ENCODE data around the gene SLC27A1.

The SLC27A1 gene

DNA sequence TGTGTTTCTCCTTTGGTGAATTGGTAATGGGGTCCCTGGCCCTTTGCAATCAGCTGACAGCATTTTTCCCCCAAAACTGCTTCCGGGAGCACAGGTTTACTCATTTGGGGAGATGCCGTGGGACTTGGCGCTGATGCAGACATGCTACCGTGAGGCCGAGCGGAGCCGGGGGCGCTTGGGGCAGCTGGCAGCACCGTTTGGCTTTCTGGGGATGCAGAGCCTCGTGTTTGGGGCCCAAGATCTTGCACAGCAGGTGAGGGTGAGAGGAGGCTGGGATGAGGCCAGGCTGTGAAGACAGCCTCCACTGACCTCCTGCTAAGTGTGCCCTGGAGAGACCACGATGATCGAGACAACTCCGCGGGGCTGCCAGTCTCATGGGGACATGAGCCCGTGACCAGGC is 71.7 kb downstream of the SLC27A1 start (continued):
- no peak for TF ChIP-seq GLI2 (tag by site-specific recombination; IDR thresholded peaks at IDR 0.05; ENCODE audit: borderline replicate concordance, low read depth)
- TF ChIP-seq, protein P1, sequence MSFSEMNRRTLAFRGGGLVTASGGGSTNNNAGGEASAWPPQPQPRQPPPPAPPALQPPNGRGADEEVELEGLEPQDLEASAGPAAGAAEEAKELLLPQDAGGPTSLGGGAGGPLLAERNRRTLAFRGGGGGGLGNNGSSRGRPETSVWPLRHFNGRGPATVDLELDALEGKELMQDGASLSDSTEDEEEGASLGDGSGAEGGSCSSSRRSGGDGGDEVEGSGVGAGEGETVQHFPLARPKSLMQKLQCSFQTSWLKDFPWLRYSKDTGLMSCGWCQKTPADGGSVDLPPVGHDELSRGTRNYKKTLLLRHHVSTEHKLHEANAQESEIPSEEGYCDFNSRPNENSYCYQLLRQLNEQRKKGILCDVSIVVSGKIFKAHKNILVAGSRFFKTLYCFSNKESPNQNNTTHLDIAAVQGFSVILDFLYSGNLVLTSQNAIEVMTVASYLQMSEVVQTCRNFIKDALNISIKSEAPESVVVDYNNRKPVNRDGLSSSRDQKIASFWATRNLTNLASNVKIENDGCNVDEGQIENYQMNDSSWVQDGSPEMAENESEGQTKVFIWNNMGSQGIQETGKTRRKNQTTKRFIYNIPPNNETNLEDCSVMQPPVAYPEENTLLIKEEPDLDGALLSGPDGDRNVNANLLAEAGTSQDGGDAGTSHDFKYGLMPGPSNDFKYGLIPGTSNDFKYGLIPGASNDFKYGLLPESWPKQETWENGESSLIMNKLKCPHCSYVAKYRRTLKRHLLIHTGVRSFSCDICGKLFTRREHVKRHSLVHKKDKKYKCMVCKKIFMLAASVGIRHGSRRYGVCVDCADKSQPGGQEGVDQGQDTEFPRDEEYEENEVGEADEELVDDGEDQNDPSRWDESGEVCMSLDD (tag by site-specific recombination; IDR thresholded peaks at IDR 0.05): no peak

DNA sequence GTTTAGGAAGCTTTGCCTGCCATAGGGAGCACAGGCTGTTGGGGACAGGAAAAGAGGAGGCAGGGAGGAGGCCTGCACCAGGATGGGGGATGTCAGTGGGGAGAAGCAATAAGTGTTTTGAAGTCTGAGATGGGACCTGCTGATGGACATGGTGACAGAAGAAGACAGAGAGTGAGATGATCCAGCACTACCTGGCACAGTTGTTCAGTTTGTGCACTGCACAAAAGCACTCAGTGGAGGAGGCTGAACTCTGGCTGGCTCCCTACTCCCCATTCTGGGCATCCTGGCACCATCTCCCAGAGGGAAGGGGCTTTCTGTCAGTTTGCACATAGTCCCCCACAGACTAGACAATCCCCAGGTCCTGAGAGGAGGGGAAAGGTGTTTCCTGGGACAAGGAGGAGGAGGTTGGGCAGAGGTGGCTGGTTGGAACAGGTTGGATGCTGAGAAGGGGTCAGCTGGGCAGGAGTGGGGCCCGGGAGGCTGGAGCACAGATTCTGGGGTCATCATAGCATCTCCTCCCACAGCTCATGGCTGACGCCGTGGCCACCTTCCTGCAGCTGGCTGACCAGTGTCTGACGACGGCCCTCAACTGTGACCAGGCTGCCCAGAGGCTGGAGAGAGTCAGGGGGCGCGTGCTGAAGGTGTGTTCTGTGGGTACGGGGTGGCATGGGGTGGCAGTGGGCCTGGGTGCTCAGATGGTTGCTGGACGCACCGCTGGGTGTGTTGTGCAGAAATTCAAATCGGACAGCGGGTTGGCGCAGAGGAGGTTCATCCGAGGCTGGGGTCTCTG is 72.7 kb downstream of the SLC27A1 start:
- no peaks in the 10 kb centered on the region for H3K36me3 ChIP-seq (ENCODE audit: control insufficient read depth in 2 of 2, insufficient read depth in 1 of 2, low read length in 2 of 2)
- ChIA-PET CTCF (no interaction called here), POLR2A (no interaction called here)
- no peak overlapping the region for H3K27ac ChIP-seq (ENCODE audit: extremely low read depth, low read depth, low read length)
- no peak for TF ChIP-seq ZNF785 (tag by site-specific recombination; IDR thresholded peaks at IDR 0.05)
- peak; percentile 81; the same call in 1 of the 2 replicates for TF ChIP-seq ZNF16 (tag by site-specific recombination; IDR thresholded peaks at IDR 0.05; ENCODE audit: low read depth)
- TF ChIP-seq, protein P2, sequence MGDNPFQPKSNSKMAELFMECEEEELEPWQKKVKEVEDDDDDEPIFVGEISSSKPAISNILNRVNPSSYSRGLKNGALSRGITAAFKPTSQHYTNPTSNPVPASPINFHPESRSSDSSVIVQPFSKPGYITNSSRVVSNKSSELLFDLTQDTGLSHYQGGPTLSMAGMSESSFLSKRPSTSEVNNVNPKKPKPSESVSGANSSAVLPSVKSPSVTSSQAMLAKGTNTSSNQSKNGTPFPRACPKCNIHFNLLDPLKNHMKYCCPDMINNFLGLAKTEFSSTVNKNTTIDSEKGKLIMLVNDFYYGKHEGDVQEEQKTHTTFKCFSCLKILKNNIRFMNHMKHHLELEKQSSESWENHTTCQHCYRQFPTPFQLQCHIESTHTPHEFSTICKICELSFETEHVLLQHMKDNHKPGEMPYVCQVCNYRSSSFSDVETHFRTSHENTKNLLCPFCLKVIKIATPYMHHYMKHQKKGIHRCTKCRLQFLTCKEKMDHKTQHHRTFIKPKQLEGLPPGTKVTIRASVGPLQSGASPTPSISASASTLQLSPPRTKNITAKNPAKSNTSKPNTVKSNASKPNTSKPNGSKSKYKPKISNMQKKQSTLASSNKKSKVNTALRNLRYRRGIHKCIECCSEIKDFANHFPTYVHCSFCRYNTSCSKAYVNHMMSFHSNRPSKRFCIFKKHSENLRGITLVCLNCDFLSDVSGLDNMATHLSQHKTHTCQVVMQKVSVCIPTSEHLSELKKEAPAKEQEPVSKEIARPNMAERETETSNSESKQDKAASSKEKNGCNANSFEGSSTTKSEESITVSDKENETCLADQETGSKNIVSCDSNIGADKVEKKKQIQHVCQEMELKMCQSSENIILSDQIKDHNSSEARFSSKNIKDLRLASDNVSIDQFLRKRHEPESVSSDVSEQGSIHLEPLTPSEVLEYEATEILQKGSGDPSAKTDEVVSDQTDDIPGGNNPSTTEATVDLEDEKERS (tag by site-specific recombination; IDR thresholded peaks at IDR 0.05): peak; percentile 61; the same call in 1 of the 2 replicates
- H3K4me1 ChIP-seq (ENCODE audit: control insufficient read depth, insufficient read depth, low read length): no peaks in the 10 kb centered on the region
- no peak overlapping the region for H3K4me3 ChIP-seq (ENCODE audit: low read depth, low read length)
- H3K9me3 ChIP-seq (ENCODE audit: control insufficient read depth, insufficient read depth, low read depth, low read length): no peaks in the 10 kb centered on the region

DNA sequence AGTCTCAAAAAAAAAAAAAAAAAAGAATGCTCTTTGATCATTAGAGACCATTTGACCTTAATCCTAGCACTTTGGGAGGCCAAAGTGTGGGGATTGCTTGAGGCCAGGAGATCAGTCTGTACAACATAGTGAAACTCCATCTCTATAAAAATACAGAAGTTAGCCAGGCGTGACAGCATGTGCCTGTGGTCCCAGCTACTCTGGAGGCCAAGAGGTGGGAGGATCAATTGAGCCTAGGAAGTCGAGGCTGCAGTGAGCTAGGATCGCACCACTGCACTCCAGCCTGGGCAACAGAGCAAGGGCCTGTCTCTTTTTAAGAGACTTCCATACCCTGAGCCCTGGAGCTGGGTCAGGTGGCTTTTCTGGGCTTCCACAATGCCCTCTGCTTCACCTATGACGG is 73.7 kb downstream of the SLC27A1 start:
- H3K27ac ChIP-seq (ENCODE audit: extremely low read depth, low read depth, low read length): no peak overlapping the region
- H3K36me3 ChIP-seq (ENCODE audit: control insufficient read depth in 2 of 2, insufficient read depth in 1 of 2, low read length in 2 of 2): no peaks in the 10 kb centered on the region
- TF ChIP-seq ZNF423 (tag by site-specific recombination; IDR thresholded peaks at IDR 0.05) (no peak), ZNF155 (tag by site-specific recombination; IDR thresholded peaks at IDR 0.05) (no peak), ZNF239 (tag by site-specific recombination; IDR thresholded peaks at IDR 0.05) (no peak), KLF9 (tag by site-specific recombination; IDR thresholded peaks at IDR 0.05; ENCODE audit: low read depth) (no peak), ZEB2 (tag by site-specific recombination; IDR thresholded peaks at IDR 0.05) (no peak), ZNF768 (tag by site-specific recombination; IDR thresholded peaks at IDR 0.05) (no peak), ZNF610 (tag by site-specific recombination; IDR thresholded peaks at IDR 0.05; ENCODE audit: borderline replicate concordance) (no peak), ZNF391 (tag by site-specific recombination; IDR thresholded peaks at IDR 0.05; ENCODE audit: borderline replicate concordance, low read depth) (no peak), ZNF174 (tag by site-specific recombination; IDR thresholded peaks at IDR 0.05) (no peak), ZNF510 (tag by site-specific recombination; IDR thresholded peaks at IDR 0.05; ENCODE audit: insufficient replicate concordance) (no peak), ZBTB21 (tag by site-specific recombination; IDR thresholded peaks at IDR 0.05) (no peak), ZNF16 (tag by site-specific recombination; IDR thresholded peaks at IDR 0.05; ENCODE audit: low read depth) (no peak), ZFP41 (tag by site-specific recombination; IDR thresholded peaks at IDR 0.05; ENCODE audit: borderline replicate concordance) (no peak), SP7 (tag by site-specific recombination; IDR thresholded peaks at IDR 0.05) (no peak), MEIS1 (CRISPR knock-in tag; IDR thresholded peaks at IDR 0.05; ENCODE audit: borderline replicate concordance) (no peak)
- TF ChIP-seq, protein P3, sequence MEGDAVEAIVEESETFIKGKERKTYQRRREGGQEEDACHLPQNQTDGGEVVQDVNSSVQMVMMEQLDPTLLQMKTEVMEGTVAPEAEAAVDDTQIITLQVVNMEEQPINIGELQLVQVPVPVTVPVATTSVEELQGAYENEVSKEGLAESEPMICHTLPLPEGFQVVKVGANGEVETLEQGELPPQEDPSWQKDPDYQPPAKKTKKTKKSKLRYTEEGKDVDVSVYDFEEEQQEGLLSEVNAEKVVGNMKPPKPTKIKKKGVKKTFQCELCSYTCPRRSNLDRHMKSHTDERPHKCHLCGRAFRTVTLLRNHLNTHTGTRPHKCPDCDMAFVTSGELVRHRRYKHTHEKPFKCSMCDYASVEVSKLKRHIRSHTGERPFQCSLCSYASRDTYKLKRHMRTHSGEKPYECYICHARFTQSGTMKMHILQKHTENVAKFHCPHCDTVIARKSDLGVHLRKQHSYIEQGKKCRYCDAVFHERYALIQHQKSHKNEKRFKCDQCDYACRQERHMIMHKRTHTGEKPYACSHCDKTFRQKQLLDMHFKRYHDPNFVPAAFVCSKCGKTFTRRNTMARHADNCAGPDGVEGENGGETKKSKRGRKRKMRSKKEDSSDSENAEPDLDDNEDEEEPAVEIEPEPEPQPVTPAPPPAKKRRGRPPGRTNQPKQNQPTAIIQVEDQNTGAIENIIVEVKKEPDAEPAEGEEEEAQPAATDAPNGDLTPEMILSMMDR (tag by site-specific recombination; IDR thresholded peaks at IDR 0.05): no peak
- TF ChIP-seq, protein P4, sequence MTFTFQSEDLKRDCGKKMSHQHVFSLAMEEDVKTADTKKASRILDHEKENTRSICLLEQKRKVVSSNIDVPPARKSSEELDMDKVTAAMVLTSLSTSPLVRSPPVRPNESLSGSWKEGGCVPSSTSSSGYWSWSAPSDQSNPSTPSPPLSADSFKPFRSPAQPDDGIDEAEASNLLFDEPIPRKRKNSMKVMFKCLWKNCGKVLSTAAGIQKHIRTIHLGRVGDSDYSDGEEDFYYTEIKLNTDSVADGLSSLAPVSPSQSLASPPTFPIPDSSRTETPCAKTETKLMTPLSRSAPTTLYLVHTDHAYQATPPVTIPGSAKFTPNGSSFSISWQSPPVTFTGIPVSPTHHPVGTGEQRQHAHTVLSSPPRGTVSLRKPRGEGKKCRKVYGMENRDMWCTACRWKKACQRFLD (tag by site-specific recombination; IDR thresholded peaks at IDR 0.05): no peak
- TF ChIP-seq, protein P5, sequence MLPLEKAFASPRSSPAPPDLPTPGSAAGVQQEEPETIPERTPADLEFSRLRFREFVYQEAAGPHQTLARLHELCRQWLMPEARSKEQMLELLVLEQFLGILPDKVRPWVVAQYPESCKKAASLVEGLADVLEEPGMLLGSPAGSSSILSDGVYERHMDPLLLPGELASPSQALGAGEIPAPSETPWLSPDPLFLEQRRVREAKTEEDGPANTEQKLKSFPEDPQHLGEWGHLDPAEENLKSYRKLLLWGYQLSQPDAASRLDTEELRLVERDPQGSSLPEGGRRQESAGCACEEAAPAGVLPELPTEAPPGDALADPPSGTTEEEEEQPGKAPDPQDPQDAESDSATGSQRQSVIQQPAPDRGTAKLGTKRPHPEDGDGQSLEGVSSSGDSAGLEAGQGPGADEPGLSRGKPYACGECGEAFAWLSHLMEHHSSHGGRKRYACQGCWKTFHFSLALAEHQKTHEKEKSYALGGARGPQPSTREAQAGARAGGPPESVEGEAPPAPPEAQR (tag by site-specific recombination; IDR thresholded peaks at IDR 0.05): no peak
- H3K4me1 ChIP-seq (ENCODE audit: control insufficient read depth, insufficient read depth, low read length): no peaks in the 10 kb centered on the region
- ChIA-PET POLR2A (no interaction called here), CTCF (no interaction called here)
- H3K4me3 ChIP-seq (ENCODE audit: low read depth, low read length): no peak overlapping the region
- H3K9me3 ChIP-seq (ENCODE audit: control insufficient read depth, insufficient read depth, low read depth, low read length): no peaks in the 10 kb centered on the region
